IPS-18c (cell line): Measurements from ENCODE around the gene PRIM2.
"Not testable (repeated sequence)": the region's sequence is repeated elsewhere in the genome, so short reads cannot be mapped to it uniquely, and the experiment has no call there.

Experiments
- H3K4me3 ChIP-seq: 2 replicates; pipeline ENCODE4 v1.7.0; 2013; ENCODE audit warnings: low read depth, mild to moderate bottlenecking, low read length, moderate library complexity; ENCODE audit not compliant: insufficient read depth
- H3K9me3 ChIP-seq: one replicate; pipeline ENCODE4 v1.6.1; 2013; ENCODE audit warnings: mild to moderate bottlenecking, low read length, moderate library complexity; ENCODE audit not compliant: control insufficient read depth, insufficient read depth

Gene PRIM2, protein sequence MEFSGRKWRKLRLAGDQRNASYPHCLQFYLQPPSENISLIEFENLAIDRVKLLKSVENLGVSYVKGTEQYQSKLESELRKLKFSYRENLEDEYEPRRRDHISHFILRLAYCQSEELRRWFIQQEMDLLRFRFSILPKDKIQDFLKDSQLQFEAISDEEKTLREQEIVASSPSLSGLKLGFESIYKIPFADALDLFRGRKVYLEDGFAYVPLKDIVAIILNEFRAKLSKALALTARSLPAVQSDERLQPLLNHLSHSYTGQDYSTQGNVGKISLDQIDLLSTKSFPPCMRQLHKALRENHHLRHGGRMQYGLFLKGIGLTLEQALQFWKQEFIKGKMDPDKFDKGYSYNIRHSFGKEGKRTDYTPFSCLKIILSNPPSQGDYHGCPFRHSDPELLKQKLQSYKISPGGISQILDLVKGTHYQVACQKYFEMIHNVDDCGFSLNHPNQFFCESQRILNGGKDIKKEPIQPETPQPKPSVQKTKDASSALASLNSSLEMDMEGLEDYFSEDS

DNA sequence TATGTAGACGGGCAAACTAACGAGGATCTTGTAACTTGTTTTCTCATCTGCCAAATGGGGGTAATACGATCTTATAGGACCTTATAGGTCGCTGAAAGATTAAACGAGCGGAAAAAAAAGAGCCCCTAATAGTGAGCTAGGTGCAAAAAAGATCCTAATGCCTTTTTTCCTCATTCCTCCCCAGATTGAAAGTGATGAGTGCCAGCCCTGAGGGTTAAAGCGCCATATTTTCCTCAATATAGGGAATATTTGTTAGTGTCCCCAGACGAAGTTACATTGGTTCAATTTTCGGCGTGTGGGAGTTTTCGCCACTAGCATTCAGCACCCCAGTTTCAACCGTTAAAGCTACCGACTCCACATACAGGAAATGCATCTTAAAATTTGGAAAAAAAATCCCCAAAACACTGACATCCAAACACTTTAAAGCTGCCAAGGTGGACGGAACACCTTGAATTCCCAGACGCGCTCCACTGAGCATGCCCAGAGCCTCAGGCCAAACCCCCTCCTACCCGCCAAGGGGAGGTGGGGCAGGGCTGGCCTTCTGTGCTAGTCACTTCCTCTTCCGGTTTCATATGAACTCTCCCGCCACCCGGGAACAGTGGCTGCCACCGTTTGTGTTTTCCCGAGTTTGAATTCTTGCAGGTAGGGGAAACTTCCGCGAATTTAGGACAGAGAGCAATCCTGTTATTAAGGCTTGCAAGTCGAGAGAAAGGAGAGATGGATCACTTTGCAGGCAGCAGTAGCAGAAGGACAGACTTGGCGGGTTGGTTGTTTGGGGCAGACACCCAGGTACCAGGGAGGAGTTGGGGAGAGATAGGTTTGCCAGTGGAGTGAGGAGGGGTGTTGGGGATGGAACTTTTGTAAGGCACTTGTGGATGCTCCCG, at the start of gene PRIM2:
PRIM2 (plus strand) TSS at position 571 of the 884 bp plus-strand sequence. CDS start 816 bp downstream, outside the sequence.
- no peaks in the 10 kb centered on the region for H3K9me3 ChIP-seq
- H3K4me3 ChIP-seq, result peak within 1 kb of the TSS; percentile 86

DNA sequence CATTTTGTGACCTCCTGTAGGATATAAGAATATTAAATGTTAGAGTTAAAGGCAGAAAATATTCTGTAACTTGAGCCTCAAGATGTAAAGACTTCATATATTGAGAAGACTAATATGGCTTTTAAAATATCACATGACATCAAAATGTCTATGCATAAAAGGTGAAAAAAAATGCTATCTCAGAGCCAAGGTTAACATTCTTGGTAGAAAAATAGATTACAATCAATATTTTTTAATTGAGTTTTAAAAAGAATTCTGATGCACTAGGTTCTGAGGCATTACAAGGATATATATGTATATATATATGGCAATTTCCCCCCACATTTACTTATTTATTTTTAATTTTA, 49.2 kb upstream of the PRIM2 start:
- Histone ChIP-seq H3K9me3 (no peaks in the 10 kb centered on the region), H3K4me3 (no peak overlapping the region)

DNA sequence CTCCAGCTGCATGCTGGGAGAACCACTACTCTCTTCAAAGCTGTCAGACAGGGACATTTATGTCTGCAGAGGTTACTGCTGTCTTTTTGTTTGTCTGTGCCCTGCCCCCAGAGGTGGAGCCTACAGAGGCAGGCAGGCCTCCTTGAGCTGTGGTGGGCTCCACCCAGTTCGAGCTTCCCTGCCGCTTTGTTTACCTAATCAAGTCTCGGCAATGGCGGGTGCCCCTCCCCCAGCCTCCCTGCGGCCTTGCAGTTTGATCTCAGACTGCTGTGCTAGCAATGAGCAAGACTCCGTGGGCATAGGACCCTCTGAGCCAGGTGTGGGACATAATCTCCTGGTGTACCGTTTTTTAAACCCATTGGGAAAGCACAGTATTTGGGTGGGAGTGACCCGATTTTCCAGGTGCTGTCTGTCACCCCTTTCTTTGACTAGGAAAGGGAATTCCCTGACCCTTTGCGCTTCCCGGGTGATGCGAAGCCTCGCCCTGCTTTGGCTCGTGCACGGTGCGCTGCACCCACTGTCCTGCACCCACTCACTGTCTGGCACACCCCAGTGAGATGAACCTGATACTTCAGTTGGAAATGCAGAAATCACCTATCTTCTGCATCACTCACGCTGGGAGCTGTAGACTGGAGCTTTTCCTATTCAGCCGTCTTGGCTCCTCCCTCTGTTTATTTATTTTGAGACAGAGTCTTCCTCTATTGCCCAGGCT, 43.2 kb upstream of the PRIM2 start:
- not testable (repeated sequence) for H3K4me3 ChIP-seq, H3K9me3 ChIP-seq

DNA sequence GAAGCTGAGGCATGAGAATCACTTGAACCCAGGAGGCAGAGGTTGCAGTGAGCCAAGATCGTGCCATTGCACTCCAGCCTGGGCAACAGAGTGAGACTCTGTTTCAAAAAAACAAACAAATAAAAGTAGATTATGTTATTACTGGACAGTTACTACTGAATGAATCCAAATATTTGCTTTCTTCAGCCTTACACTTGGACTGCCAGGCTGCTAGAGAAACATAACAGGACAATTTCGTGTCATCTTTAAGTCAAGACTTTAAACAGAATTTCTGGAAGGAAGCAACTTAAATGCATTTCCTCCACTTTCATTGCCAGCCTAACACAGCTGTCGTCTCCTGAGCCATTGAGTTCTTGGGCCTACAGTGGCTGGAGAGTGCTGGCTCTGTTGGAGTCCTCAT, 42.0 kb upstream of the PRIM2 start:
- Histone ChIP-seq H3K9me3 (peaks cover 4% of the 10 kb centered on the region), H3K4me3 (no peak overlapping the region)

DNA sequence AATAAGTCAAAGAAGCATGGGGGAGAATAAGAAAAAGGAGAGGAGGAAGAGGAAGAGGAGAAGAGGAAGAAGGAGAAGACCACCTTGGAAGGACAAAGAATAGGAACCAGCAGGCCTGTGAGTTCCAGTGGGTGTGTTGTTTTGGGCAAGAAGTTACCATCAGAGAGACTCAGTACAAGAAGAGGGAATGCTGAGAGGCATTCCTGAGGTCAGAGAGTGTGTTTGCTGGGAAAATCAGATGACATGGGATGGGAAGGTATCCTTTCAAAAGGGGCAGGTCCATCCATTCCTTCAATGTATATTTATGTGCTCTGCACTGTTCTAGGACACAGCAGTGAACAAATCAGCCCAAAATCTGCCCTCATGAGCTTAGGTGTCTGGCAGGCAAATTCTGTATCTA, 40.5 kb upstream of the PRIM2 start:
- no peak overlapping the region for H3K4me3 ChIP-seq
- H3K9me3 ChIP-seq, result peaks cover 4% of the 10 kb centered on the region

DNA sequence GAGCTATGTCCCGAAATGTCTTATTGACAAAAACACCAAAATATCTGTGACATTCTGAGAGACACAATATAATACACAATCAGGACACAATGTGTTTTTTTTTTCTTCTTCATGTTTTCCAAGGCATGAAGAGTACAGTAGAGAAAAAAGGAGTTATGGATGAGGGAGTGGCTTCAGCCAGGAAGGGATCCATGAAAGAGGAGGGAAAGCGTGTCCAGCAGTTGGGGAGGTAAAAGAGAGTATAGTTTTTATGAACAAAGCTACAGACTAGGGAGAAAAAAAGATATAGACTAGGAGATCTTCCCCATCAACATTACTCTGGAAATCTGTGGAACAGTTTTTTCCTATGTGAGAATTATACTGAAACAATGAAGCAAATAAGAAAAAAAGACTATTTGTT, 38.9 kb upstream of the PRIM2 start:
- H3K4me3 ChIP-seq, result no peak overlapping the region
- H3K9me3 ChIP-seq, result peaks cover 3% of the 10 kb centered on the region

DNA sequence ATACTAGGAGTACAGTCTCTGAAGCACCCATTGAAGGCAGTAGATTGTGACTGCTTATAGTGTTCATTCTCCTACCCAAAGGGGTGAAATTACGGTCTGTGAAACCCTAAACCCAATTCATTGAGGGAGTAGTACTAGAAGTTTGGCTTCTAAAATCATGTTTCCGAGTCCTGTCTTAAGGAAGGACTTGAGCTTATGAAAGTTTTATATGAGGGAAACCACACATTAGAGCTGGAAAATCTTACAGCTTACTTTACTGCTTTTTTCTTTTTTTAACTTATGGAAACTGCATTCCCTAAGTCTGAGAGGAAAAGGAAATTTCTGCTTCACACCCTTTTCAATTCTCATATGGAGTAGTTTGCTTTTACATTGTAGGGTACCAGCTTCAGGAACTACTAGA, 38.4 kb upstream of the PRIM2 start:
- no peaks in the 10 kb centered on the region for H3K9me3 ChIP-seq
- H3K4me3 ChIP-seq, result no peak overlapping the region

DNA sequence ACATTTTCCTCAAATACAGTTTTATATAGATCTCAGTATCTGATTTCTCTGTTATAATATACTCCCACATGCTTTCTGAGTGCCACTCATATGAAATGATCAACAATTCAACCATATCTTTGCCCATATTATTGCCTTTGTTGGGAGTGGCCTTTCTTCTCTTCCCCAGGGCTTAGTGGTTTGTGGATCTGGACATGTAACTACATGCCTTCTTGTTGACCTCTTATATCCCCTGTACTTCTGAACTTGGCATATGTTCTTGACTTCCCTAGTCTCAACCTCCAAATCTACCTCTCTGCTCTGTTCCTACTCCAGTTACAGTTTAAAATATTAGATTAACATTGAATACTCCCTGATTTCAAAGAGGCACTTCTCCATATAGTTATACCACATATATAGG, 34.3 kb upstream of the PRIM2 start:
- H3K9me3 ChIP-seq, result no peaks in the 10 kb centered on the region
- no peak overlapping the region for H3K4me3 ChIP-seq

DNA sequence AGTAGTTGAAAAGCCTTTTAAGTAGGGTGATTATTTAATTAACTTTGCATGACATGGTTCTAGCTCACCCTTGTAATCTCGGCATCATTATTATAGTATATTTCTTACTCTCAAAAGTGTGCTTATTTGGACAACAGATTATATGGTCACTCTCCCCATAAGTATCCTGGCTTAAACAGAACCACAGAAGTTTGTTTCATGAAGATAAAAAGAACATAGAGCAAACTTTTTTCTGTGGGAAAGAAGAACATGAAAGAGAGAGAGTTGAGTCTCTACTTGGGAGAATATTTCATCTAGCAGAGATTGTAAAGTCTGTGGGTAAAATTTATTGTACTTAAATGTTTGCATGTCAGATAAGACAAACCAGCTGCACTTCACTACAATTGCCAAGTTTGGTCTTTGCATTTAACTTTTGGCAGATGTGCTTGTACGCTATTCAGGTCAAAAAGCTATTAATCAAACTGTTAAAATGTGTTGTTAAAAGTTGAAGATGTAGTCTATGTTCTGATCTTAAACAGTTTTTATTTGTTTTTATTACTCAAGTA, 33.4 kb upstream of the PRIM2 start:
- no peak overlapping the region for H3K4me3 ChIP-seq
- no peaks in the 10 kb centered on the region for H3K9me3 ChIP-seq

DNA sequence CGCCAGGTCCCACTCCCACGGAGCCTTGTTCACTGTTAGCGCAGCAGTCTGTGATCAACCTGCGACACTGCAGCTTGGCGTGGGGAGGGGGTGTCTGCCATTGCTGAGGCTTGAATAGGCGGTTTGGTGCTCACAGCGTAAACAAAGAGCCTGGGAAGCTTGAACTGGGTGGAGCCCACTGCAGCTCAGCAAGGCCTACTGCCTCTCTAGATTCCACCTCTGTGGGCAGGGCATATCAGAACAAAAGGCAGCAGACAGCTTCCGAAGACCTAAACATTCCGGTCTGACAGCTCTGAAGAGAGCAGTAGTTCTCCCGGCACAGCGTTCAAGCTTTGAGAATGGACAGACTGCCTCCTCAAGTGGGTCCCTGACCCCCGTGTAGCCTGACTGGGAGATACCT, 29.3 kb upstream of the PRIM2 start:
- not testable (repeated sequence) for H3K4me3 ChIP-seq, H3K9me3 ChIP-seq

DNA sequence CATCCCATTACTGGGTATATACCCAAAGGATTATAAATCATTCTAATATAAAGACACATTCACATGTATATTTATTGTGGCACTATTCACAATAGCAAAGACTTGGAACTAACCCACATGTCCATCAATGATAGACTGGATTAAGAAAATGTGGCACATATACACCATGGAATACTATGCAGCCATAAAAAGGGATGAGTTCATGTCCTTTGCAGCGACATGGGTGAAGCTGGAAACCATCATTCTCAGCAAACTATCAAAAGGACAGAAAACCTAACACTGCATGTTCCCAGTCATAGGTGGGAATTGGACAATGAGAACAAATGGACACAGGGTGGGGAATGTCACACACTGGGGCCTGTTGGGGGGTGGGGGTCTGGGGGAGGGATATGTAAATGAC, 24.0 kb upstream of the PRIM2 start:
- not testable (repeated sequence) for H3K9me3 ChIP-seq, H3K4me3 ChIP-seq

DNA sequence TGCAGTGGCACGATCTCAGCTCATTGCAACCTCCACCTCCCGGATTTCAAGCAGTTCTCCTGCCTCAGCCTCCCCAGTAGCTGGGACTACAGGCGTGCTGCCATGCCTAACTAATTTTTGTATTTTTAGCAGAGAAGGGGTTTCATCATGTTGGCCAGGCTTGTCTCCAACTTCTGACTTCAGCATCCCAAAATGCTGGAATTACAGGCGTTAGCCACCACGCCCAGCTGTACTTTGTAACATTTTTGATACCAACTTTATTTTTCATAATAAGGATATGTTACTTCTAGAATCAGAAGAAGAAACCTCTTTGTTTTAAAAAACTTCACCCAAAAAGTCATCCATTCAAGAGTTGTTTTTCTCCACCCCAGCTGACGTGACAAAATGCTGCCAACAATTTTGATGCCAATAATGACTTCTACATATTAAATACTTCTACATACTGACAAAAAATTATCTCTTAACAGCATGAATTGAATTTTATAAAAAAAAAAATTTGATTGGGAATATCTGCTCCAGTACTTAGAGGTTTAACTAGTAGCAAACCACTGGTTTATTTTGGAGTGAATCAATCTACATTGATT, 22.5 kb upstream of the PRIM2 start:
- H3K4me3 ChIP-seq, result no peak overlapping the region
- H3K9me3 ChIP-seq, result no peaks in the 10 kb centered on the region

DNA sequence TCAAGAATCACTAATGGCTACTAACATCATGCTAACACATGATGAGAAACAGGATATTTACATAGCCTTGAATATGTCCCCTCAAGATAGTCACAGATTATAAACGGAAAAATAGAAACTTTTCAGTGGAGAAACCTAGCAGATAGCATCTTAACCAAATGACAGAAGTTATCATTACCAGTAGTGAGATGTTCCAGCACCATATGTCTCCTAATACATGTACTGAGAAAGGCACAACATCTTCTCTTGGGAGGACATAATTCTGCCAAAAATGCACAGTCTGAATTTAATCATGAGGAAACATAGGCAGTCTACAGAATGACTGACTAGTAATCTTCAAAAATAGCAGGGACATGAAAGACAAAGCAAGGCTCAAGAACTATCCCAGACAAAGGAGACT, 19.9 kb upstream of the PRIM2 start:
- Histone ChIP-seq H3K4me3 (no peak overlapping the region), H3K9me3 (no peaks in the 10 kb centered on the region)

DNA sequence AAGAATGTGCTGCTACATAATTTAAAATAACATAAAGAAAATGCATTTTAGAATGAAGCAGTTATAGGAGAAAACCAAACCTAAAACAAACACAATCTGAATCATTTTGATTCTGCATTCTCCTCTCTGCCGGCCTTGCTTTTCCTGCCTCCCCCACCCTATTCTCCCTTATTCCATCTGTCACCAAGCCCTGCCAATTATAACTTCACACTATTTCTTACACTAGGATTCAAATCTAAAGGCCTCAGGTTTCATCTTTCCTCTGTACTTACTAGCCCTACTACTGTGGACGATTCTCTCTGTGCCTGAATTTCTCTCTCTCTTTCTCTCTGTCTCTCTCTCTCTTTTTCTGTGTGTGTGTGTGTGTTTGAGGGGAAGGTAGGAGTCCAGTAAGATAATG, 18.7 kb upstream of the PRIM2 start:
- H3K4me3 ChIP-seq, result no peak overlapping the region
- H3K9me3 ChIP-seq, result no peaks in the 10 kb centered on the region

DNA sequence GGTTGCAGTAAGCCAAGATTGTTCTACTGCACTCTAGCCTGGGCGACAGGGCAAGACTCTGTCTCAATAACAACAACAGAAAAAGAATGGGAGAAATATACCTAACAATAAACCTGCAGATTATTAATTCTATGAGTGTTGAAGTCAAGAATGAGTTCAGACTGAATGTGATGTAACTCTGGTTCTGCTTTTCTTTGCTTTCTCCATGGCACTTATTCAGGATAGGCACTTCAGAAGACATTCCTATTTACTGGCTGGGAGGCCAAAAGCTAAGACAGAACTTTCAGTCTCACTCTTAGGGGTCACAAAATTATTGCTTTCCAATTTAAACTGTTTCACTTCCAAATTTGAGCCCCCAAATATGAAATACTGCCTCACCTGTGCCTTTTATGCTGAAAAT, 15.7 kb upstream of the PRIM2 start:
- no peak overlapping the region for H3K4me3 ChIP-seq
- H3K9me3 ChIP-seq, result no peaks in the 10 kb centered on the region

DNA sequence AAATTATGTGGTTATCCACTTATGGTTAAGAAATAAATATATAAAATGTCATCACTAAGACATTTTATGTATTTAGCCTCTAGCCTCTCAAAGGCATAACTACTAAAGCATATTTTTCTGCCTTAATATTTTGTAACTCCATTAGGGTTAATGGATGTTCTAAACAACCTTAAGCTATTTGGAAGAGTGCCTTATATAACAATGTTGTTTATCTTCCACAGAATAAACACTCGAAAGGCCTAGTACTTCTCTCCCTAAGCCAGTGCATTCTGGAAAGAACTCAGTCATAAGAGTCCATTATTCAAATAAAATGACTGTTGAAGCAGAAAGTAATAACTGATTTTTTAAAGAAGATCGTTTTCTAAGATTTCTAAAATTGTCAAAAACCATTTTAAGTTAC, 15.0 kb upstream of the PRIM2 start:
- H3K9me3 ChIP-seq, result no peaks in the 10 kb centered on the region

More for the DNA sequence above, 15.0 kb upstream of the PRIM2 start:
- H3K4me3 ChIP-seq, result no peak overlapping the region
